ENCODE measurements around the gene ABCA3. TPM values are rescaled to one million over a fixed set of nuclear protein-coding genes. Genes with fewer than 3 reads are reported as not detected.

The ABCA3 gene
- total RNA-seq, 1 donor from 2014 or later: 17.1 TPM

DNA sequence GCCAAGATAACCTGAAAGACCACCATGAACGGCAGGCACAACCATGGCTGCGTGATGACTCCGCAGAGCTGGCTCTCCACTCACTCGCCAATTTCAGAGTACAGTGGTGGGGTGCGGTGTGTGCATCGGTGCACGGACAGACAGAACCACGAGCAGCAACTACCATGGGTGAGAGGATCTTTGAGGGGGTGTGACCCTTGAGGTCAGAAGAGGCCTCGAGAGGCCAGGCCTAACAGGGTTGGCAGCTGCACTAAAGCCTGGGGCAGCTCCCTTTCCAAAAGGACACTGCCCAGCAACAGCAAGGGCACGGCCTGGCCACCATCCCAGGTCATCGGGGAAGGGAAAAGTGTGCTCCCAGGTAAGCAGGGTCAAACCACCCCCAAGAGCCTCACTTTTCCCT, 87.2 kb downstream of the ABCA3 start:
- TF ChIP-seq, protein P1, sequence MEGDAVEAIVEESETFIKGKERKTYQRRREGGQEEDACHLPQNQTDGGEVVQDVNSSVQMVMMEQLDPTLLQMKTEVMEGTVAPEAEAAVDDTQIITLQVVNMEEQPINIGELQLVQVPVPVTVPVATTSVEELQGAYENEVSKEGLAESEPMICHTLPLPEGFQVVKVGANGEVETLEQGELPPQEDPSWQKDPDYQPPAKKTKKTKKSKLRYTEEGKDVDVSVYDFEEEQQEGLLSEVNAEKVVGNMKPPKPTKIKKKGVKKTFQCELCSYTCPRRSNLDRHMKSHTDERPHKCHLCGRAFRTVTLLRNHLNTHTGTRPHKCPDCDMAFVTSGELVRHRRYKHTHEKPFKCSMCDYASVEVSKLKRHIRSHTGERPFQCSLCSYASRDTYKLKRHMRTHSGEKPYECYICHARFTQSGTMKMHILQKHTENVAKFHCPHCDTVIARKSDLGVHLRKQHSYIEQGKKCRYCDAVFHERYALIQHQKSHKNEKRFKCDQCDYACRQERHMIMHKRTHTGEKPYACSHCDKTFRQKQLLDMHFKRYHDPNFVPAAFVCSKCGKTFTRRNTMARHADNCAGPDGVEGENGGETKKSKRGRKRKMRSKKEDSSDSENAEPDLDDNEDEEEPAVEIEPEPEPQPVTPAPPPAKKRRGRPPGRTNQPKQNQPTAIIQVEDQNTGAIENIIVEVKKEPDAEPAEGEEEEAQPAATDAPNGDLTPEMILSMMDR (conservative IDR thresholded peaks at IDR 0.05; ENCODE audit: low read depth, low read length): no peak
- DNase-seq (ENCODE audit: low read depth): no peak
- H3K4me3 ChIP-seq (ENCODE audit: low read depth, low read length): no peak overlapping the region

GRCh38 chr16:2252806-2253148, 87.8 kb downstream of the ABCA3 start:
- TF ChIP-seq, protein P1 (conservative IDR thresholded peaks at IDR 0.05; ENCODE audit: low read depth, low read length): no peak
- no peak overlapping the region for H3K4me3 ChIP-seq (ENCODE audit: low read depth, low read length)
- DNase-seq (ENCODE audit: low read depth): no peak

DNA sequence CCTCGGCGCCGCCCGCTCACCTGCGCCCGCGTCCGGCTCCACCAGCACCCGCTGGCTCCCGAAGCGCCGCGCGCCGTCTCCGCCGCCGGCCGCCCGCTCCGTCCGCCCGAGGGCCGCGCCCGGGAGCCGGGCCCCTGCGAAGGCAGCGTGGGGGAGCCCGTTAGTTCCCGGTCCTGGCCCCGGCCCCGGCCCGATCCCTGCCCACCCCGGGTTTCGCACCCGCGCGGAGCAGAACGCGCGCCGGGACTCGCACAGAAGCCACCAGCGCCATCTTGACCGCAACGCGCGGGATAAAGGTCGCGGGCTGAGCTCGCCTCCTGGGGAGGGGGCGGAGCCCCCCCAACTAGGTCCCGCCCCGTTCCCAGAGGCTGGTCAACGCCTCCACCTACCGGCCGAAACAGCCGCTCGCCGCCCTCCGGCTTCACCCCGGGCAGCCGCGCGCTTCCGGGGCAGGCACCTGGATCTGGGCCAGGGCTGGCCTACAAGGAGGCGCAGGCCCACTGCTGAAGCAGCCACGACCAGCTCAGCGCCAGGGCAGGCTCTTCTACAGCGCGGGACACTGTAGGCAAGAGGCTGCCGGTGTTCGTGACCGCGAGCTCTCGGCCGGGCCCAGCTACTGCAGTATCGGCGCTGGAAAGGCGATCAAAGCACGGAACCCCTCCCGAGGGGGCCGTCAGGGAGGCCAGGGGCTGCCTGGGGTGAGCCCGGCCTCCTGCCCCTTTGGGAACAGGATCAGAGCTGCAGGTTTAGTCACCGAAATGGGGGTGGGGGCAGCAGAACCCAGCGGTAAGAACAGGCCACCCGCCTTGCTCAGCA, 89.0 kb downstream of the ABCA3 start, which contains the start of gene ECI1:
TSS of gene ECI1 (minus strand) at position 292 of the 816 bp plus-strand sequence. CDS start at position 271, 21 bp downstream.
- TF ChIP-seq, protein P1 (conservative IDR thresholded peaks at IDR 0.05; ENCODE audit: low read depth, low read length): peak; percentile 58
- peak; percentile 36 for DNase-seq (ENCODE audit: low read depth)
- H3K4me3 ChIP-seq (ENCODE audit: low read depth, low read length): peak within 1 kb of the TSS; percentile 77

- no peak for DNase-seq (ENCODE audit: low read depth)
- H3K4me3 ChIP-seq (ENCODE audit: low read depth, low read length): peak overlapping the region; percentile 77
- TF ChIP-seq, protein P1 (conservative IDR thresholded peaks at IDR 0.05; ENCODE audit: low read depth, low read length): no peak
Observed at GRCh38 chr16:2250652-2251295, 89.8 kb downstream of the ABCA3 start.

GRCh38 chr16:2246301-2246885, 94.1 kb downstream of the ABCA3 start:
- TF ChIP-seq, protein P1 (conservative IDR thresholded peaks at IDR 0.05; ENCODE audit: low read depth, low read length): no peak
- H3K4me3 ChIP-seq (ENCODE audit: low read depth, low read length): no peak overlapping the region
- no peak for DNase-seq (ENCODE audit: low read depth)

DNA sequence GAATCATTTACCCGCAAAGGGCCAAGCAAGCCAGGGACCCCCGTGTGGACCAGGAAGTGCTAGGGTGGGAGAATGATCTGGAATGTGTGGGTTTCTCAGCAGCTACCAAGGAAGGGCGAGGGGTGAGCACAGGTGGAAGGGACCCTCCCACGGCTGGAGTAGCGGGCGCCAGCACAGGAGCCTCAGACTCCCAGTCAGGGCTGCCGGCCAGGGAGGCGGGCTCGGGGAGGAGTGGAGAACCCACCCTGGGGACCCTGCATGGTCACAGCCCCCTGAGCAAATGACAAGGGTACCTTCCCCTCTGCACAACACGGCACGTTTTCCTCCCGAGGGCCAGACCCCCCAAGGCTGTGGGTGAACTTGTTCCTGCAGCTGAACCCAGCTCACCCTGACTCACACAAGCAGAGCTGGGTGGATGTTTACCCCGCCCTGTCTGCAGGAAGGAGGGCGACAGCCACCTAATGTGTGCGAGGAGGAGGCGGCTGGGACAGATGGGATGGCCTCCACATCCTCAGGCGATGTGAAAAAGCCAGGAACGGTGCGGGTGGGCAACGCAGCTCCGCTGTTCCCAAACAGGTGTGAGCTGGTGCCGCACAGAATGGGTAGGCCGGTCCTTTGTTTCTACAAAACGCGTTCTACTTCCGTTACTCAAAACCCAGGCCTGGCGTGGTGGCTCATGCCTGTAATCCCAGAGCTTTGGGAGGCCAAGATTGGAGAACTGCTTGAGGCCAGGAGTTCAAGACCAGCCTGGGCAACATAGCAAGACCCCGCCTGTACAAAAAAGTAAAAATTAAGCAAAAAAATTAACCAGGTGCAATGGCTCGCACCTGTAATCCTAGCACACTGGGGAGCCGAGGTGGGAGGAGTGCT, 95.4 kb downstream of the ABCA3 start:
- DNase-seq (ENCODE audit: low read depth): no peak
- TF ChIP-seq, protein P1 (conservative IDR thresholded peaks at IDR 0.05; ENCODE audit: low read depth, low read length): no peak
- no peak overlapping the region for H3K4me3 ChIP-seq (ENCODE audit: low read depth, low read length)
